Stimulated activated CD4-positive, alpha-beta T cell treated with anti-CD3 and anti-CD28 coated beads, TNF-alpha, amount 100 ng/mL, for 48 hours (primary cell): ENCODE measurements around the gene GSK3A.

Source experiments
- DNase-seq, 3 donors: peaks; one replicate each; pipeline ENCODE4 v3.0.0-alpha.2; 2020; ENCODE audit warnings: low read depth in 3 of 3

The GSK3A gene

DNA sequence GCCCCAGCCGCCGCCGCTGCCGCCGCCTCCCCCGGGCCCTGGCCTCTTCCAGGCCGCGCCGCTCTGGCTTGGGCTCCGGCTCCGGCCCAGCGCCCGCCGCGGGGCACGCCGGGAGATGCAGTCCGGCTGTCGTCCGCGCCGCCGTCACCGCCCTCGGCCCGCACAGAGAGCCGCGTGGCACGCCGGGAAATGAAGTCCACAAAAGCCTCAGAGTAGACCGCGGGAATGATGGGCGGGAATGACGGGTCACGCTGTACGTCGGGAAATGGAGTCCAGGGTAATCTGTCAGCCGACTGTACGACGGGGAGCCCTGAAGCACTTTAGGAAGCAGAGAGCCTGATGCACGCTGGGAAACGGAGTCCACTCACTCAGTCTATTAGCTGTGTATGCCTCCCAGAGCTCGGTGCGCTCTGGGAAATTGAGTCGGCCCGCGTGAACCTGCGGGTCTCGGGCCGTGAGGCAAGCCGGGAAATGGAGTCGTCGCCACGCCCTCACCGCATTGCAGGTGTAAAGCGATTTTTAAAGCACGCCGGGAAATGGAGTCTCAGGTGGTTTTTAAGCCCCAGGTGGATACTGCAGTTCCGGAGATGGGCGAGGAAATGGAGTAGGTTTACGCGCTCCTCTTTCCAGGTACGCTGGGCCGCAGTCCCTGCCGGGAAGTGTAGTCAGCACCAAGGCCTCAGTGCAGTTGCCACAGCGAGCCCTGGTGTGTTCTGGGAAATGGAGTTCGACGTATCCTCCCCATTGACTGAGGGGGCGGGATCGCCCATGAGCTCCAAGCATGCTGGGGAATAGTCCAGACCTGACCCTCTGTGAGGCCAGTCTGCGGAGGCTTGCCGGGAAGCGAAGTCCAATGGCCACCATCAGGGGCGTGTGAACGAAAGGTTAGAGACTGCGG is at the start of gene GSK3A:
Gene GSK3A (minus strand): TSS at position 91 of the 898 bp plus-strand sequence. CDS start 137 bp downstream, outside the sequence.
- DNase-seq: peak; percentile 90 to 91 (median 91)

DNA sequence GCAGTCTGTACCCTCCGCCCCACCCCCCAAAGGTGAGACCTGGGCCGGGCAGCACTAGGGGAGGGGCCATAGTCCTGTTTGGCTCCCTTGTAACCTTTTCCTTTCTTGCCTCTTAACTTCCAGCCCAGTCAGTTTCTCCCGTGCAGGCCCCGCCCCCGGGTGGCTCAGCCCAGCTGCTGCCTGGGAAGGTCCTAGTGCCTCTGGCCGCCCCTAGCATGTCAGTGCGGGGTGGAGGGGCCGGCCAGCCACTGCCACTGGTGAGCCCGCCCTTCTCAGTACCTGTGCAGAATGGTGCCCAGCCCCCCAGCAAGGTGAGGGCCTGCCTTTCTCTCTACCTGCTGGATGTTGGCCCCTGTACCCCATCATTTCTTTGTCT is 49.0 kb upstream of the GSK3A start:
- no peak for DNase-seq

DNA sequence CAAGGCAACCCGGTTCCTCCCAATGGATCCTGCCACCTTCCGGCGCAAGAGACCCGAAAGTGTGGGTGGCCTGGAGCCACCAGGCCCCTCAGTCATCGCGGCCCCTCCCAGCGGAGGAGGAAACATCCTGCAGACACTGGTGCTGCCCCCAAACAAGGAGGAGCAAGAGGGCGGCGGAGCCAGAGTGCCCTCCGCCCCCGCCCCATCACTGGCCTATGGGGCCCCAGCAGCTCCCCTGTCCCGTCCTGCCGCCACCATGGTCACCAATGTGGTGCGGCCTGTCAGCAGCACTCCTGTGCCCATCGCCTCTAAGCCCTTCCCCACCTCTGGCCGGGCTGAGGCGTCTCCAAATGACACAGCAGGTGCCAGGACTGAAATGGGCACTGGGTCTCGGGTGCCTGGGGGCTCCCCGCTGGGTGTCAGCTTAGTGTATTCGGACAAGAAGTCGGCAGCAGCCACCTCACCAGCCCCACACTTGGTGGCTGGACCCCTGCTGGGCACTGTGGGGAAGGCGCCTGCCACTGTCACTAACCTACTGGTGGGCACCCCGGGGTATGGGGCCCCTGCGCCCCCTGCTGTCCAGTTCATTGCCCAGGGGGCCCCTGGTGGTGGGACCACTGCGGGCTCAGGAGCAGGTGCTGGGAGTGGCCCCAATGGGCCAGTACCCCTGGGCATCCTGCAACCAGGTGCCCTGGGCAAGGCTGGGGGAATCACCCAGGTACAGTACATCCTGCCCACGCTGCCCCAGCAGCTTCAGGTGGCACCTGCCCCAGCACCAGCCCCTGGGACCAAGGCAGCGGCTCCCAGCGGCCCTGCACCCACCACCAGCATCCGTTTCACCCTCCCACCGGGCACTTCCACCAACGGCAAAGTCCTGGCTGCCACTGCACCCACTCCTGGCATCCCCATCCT is 48.4 kb upstream of the GSK3A start:
- no peak for DNase-seq

DNA sequence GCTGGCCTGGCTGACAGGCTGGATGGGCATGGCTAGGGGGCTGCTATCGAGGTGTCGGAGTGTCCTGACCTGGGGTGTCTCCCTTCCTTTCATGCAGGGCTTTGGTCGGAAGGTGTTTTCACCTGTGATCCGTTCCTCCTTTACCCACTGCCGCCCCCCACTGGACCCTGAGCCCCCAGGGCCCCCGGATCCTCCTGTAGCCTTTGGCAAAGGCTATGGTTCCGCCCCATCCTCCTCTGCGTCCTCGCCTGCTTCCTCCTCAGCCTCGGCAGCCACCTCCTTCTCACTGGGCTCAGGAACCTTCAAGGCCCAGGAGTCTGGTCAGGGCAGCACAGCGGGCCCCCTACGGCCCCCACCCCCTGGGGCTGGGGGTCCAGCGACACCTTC is 47.7 kb upstream of the GSK3A start:
- no peak for DNase-seq

DNA sequence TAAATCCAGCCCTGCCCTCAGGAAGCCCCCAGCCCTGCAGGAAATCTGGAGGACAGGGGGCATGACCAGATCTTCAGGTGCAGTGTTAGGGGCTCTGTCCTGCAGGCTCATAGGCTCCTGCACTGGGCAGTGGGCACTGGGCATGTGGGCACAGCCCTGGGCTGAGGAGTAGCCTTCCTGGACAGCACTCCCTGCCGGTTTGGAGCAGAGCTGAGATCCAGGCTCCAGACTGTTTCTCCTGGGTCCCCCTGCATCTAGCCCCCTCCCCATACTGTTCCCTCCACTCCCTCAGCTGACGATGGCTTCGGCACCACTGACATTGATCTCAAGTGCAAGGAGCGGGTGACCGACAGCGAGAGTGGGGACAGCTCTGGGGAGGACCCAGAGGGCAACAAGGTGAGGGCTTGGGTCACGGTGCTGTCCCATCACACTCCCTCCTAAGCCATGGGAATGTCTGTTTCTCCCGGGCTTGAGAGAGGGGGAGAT is 47.2 kb upstream of the GSK3A start:
- DNase-seq: no peak

DNA sequence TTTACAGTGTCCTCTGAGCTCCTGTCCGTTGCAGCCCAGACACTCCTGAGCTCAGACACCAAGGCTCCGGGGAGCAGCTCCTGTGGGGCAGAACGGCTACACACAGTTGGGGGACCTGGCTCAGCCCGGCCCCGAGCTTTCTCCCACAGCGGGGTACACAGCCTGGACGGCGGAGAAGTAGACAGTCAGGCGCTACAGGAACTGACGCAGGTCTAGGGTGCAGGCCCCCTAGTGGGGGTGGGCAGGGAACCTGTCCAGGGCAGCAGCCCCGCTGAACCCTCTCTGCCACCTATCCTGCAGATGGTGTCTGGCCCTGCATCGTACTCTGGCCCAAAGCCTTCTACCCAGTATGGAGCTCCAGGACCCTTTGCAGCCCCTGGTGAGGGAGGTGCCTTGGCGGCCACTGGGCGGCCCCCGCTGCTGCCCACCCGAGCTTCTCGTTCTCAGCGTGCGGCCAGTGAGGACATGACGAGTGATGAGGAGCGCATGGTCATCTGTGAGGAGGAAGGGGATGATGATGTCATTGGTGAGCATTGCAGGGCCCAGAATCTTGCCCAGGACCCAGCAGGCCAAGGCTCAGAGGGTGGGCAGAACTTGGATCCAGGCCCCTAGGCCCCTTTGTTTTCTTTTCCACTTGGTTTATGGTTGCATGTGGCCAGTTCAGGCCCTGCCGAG is 46.6 kb upstream of the GSK3A start:
- DNase-seq: no peak

DNA sequence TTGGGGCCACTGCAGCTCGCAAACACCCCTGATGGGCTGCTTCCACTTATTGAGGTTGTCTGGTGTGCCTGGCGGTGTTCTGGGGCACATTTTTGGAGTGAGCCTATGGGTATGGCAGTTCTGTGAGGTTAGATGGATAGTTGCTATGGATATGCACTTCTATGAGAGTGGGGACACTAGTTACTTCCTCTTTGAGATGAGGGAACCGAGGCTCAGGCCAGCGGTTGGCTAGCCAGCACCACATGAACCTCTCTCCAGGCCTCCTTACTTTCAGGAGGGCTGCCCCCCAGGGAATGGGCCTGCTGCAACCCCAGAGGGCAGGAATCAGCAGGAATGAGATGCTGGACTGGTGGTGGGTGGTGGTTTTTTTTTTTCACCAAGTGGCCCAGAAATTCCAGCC is 46.0 kb upstream of the GSK3A start:
- DNase-seq: no peak

DNA sequence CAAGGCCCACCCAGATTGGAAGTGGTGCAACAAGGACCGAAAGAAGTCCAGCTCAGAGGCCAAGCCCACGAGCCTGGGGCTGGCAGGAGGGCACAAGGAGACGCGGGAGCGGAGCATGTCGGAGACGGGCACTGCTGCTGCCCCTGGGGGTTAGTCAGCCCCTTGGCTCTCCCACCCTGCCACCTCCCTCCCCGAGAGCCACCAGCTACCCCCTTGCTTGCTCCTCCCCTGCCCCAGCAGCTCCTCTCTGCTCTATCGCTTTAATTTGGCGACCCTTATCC is 45.4 kb upstream of the GSK3A start:
- no peak for DNase-seq

DNA sequence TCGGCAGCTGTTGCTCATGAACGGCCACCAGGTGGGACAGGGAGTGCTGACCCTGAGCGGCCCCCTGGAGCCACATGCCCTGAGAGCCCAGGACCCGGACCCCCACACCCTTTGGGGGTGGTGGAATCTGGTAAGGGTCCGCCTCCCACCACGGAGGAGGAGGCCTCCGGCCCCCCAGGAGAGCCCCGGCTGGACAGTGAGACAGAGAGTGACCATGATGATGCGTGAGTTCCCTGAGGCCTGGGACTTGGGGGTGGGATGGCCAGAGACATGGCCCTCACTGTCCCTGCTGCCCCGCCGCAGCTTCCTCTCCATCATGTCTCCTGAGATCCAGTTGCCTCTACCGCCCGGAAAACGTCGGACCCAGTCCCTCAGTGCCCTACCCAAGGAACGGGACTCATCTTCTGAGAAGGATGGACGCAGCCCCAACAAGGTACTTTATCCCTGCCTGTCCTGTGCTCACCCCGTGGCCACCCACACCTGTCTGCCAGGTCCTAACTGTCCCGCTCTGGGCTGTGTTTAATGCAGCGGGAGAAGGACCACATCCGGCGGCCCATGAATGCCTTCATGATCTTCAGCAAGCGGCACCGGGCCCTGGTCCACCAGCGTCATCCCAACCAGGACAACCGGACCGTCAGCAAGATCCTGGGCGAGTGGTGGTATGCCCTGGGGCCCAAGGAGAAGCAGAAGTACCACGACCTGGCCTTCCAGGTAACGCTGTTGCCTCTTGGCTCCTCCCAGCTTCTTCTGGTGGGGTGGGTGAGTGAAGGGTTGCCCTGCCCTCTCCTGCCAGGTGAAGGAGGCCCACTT is 44.8 kb upstream of the GSK3A start:
- DNase-seq: no peak

DNA sequence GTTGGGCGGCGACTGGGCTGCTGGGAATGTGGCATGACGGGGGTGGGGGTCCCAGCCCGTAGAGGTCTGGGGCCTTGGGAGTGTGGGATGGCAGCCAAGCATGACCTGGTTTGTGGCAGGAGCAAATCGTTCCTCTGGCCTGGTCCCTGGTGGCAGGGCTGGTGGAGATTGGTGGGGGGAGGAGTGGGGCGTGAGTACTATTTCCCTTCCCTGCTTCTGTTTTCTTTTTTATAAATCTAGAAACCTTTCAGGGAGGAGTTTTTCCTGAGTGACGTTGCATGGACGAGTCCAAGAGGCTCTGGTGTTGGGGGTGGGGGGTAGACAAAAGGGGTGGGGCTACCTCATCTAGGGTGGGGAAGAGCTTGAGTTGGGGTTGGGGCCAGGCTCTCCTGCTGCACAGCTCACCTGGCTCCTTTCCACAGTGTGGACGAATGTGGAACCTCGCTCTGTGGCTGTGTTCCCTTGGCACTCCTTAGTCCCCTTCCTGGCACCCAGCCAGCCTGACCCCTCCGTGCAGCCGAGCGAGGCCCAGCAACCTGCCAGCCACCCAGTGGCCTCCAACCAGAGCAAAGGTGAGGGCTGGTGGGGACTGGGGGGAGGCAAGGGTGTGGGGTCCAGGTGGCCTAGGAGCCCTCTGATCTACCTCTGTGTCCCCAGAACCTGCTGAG is 44.1 kb upstream of the GSK3A start:
- no peak for DNase-seq

DNA sequence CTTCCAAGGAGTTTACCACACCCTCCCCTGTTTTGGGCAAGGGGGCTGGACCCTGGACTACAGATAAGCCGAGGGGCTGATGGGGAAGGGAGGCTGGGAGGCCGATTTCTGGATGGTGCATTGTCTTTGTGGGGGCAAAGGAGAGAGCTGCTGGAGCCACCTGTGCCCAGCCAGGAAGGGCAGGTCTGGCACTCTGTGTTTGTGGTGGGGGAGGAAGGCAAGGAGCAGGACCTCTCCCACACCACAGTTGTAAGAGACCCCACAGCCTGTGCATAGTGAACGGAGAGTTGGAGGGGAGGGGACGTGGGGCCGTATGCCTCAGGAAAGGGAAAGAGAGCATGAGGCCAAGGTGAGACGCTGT is 43.6 kb upstream of the GSK3A start:
- no peak for DNase-seq

DNA sequence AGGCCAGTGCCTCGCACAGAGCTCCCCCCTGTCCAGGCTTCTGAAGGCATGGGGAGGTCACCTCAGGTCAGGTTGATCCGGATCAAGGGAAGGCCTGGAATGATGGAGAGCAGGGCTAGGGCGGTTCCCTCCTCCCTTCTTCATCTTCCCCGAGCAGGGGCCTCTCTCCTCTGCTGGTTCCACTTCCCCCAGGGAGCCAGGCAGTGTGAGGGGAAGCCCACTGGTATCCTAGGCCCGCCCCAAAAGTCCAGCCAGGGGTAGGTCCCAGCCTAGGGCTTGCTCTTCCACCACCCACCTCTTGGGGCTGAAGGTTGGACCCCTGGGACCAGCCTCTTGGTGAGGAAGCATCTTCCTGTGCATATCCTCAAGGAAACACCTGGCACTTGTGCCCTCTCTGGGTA is 43.1 kb upstream of the GSK3A start:
- DNase-seq: no peak

DNA sequence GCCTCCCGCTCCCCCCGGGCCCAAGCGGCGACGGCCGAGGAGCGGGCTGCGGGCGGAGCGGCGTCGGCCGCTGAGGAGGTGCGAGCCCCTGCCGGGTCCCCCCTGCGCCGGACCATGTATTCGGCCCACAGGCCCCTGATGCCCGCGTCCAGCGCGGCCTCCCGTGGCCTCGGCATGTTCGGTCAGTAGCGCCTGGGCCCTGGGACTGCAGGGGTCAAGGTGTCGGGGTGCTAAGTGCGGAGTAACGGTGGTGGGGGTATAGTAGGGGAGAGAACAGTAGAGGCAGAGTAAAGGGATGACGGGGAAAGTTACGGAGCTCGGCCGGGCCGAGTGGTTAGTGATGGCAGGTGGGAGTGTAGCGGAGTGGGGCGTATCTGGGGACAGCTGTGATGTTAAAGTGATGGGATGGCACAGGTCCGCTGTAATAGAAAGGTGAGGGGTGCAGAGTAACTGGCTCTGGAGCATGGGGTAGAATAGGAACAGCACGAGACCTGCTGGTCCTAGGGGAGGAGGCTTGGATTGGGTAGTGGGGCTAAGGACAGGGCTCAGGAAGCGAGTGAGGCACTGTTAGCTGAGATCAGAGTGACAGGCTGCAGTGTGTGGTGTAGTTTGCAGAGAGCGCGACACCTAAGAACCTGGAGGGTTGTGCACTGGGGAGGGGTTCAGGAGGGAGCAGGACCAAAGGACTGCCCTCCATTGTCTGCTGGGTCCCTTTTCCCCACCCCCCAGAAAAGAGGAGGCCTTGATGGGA is 42.4 kb upstream of the GSK3A start:
- no peak for DNase-seq

DNA sequence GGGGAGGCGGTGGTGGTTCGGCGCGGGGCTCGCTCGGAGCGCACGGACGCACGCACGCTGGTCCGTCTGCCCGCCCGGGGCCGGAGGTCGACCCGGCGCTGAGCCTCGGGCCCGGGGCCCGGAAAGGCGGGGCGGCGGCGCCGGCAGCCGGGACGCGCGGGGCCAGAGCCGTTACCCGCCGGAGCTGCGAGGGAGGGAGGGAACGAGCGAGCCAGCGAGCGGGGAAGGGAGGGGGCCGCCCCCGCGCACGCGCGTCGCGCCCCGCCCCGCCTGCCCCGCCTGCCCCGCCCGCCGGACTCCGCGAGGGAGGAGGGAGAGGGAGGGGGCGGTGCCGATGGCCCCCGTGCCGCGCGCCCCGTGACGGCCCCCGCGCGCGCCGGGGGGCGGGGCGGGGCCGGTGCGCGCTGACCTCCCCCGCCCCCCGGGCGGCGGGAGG is 41.7 kb upstream of the GSK3A start:
- peak; percentile 55 to 75 (median 68) for DNase-seq

DNA sequence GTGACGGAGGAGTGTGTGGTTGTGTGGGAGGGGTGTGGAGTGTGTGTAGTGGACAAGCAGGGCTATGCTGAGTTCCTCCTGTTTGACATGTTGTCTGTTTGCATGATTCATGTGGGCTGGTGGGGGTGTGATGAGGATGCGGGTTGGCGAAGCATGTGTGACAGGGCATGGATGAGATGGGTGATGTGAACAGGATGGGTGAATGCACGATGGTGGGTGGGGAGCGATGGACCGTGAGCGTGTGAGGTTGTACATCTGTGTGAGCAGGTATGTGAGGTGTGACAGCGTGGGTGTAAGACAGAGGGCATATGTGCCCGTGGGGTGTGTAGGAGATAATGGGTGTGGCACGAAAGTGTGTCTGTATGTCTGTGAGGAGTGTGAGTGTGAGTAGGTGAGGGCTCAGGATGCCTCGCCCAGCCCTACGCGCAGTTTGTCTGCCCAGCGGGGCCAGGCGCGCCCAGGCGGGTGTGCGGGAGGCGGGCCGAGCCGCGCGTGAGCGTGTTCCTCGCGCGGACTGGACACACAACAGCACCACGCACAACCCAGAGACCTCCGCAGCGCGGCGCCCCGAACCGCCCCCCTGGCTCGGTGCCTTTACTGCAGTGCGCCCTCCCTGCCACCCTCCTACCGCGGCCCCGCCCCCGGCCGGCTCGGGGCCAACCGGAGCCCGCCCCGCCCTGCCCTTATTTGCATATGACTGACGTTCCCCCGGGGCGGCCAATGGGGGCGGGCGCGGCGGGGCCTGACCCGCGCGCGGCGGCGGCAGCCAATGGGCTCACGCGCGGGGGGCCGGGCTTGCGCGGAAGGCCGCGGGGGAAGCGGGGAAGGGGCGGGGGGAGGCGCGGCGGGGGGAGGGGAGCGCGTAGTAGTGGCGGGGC is 41.0 kb upstream of the GSK3A start:
- peak; percentile 90 to 98 (median 92) for DNase-seq

DNA sequence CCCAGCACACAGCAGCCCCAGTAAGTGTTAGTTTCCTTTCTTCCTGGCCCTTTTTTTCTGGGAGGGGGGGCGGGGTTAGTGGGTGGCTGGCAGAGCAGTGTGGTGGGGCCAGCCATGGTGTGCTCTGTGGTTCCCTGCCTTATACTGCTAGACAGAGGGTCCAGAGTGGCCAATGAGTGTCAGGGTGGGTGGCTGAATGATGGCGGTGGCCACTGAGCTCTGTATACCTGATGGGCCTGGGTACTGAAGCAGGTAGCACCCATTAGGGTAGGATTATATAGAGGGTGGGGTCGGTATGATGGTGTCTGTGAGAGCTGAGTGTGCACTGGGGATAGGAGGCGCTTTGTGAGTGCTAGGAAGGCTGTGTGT is 40.4 kb upstream of the GSK3A start:
- no peak for DNase-seq

DNA sequence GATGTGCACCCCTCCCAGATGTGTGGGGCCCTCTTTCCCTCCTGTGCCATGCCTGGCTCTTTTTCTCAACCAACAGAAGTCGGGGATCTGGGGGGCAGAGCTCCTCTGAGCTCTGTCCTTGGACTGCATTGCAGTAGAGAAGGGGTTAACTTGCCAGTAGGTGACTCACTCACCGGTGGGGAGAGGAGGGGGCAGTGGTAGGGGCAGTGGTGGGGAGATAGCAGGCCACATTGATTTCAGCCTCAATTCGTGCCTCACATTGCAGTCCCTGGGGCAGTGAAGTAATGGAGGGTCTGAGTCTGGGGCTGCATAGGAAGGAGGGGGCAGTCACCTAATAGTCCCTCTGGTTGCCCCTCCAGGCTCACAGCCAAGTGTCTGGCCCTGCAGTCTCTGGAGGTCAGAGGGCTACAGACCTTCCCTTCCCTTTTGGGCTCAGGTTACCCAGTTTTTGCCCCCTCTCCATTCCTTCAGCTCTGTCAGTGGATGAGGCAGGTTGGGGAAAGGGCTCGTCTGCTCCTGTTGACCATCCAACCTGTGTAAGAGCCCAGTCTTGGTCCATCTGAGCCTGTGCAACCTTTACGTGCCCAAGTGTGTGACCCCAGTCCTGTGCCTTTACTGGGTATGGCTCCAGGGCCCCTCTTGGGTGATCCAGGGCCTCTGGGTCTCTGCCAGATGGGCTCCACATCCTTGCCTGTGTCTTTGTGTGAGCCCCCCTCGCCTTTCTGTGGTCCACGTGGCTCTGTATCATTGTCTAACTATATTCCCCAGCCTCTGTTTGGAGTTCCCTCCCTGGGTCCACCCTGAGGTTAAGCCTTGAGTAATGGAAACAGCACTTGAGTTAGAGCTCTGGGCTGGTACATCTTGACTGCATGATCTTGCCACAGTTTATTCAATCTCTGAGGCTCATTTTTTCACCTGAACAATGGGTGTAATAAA is 39.7 kb upstream of the GSK3A start:
- DNase-seq: no peak
